ENCODE measurements around the gene GIPC2. TPM values are rescaled to one million over a fixed set of nuclear protein-coding genes. Genes with fewer than 3 reads are reported as not detected.

Gene GIPC2
- total and polyA plus RNA-seq, 2 donors (not counting 3 experiments of a cell fraction or from before 2014, with no cell fraction given): 2.8 to 9.6 TPM

GRCh38 chr1:78088015-78088414 is 42.2 kb downstream of the GIPC2 start:
- H3K9me1 ChIP-seq (replicated peaks; ENCODE audit: control insufficient read depth, extremely low read depth, insufficient read depth, low read length): no peaks in the 10 kb centered on the region
- no peak overlapping the region for H2AFZ ChIP-seq (ENCODE audit: low read depth, low read length)
- DNase-seq (ENCODE audit: low read depth, low spot score) (no peak), FAIRE-seq (no peak)
- no peak for TF ChIP-seq EZH2 (IDR thresholded peaks at IDR 0.05; ENCODE audit: borderline replicate concordance, low read depth, low read length, severe bottlenecking)
- no peak for TF ChIP-seq POLR2AphosphoS5 (IDR thresholded peaks at IDR 0.05; ENCODE audit: insufficient read depth, low read depth, low read length)
- TF ChIP-seq MYC (IDR thresholded peaks at IDR 0.05; ENCODE audit: low read depth, low read length): no peak
- no peak for TF ChIP-seq GATA2 (IDR thresholded peaks at IDR 0.05; ENCODE audit: insufficient read depth, insufficient read length, low read depth, low read length)
- TF ChIP-seq POLR2A (IDR thresholded peaks at IDR 0.05; ENCODE audit: low read depth, low read length): no peak
- no peak for TF ChIP-seq CTCF (IDR thresholded peaks at IDR 0.05; ENCODE audit: extremely low read depth in 1 of 2, insufficient read depth in 1 of 2, low read depth in 1 of 2, low read length in 2 of 2)
- TF ChIP-seq MAX (IDR thresholded peaks at IDR 0.05; ENCODE audit: insufficient read depth, insufficient read length): no peak
- no peak for TF ChIP-seq FOS (IDR thresholded peaks at IDR 0.05; ENCODE audit: borderline replicate concordance, insufficient read depth, low read length)
- TF ChIP-seq JUN (IDR thresholded peaks at IDR 0.05; ENCODE audit: borderline replicate concordance, insufficient read depth, insufficient read length, low read depth): no peak
- no peak overlapping the region for H3K9ac ChIP-seq (replicated peaks; ENCODE audit: extremely low read depth, insufficient read depth, low read length)
- no peak overlapping the region for H3K4me3 ChIP-seq (replicated peaks in 1 of 3; ENCODE audit: insufficient read depth in 1 of 3, low read depth in 1 of 3, low read length in 3 of 3)
- H3K27ac ChIP-seq (ENCODE audit: insufficient read depth, low read depth, low read length): no peak overlapping the region
- H3K4me2 ChIP-seq (ENCODE audit: insufficient read depth, low read length): no peak overlapping the region
- H3K36me3 ChIP-seq (ENCODE audit: control insufficient read depth in 2 of 2, extremely low read depth in 1 of 2, insufficient read depth in 2 of 2, low read length in 2 of 2): no peaks in the 10 kb centered on the region
- dilution Hi-C loops (cut with MboI; ENCODE audit: extremely low pct_ligation_motif_present, low sequenced_read_pairs) (no loop called here), intact Hi-C loops (cut with micrococcal nuclease) (no loop called here)
- no peaks in the 10 kb centered on the region for H4K20me1 ChIP-seq (replicated peaks; ENCODE audit: control insufficient read depth, extremely low read depth, insufficient read depth, low read length)
- ChIA-PET POLR2A (no interaction called here), CTCF (interaction anchor here (1.2 to 2.3 kb wide), 3 partner anchors 9 to 43 kb away, joined by 3 to 7 read pairs (median 3); no protein-coding TSS in a partner anchor)
- no peaks in the 10 kb centered on the region for H3K27me3 ChIP-seq (ENCODE audit: control insufficient read depth in 2 of 2, insufficient read depth in 2 of 2, low read length in 2 of 2)
- H3K4me1 ChIP-seq (ENCODE audit: control insufficient read depth, extremely low read depth, insufficient read depth, low read length): peaks cover 8% of the 10 kb centered on the region
- no peaks in the 10 kb centered on the region for H3K9me3 ChIP-seq (replicated peaks; ENCODE audit: control insufficient read depth, insufficient read depth, low read length)
- BruUV-seq (replicated peaks): no TSS peak
- H3K79me2 ChIP-seq (ENCODE audit: control insufficient read depth, insufficient read depth, low read length): no peaks in the 10 kb centered on the region
